PC-3 (cell line): ENCODE data around the gene BCAS2. TPM values are rescaled to one million over a fixed set of nuclear protein-coding genes. Genes with fewer than 3 reads are reported as not detected.

Experiments used
- ATAC-seq: fragments of 200-7000 bp; cut with Tn5 transposase; 2 replicates; pipeline ENCODE4 v1.9.1; 2020; ENCODE audit warnings: mild to moderate bottlenecking, moderate library complexity
- BruUV-seq: library from RNA; stranded (reverse); fragments of 400-500 nt; replicated peaks from 2 replicates; lab custom pipeline; 2021; lab: Mats Ljungman, UMichigan
- CTCF ChIA-PET: fragments of 300-600 bp; sonication (Branson Sonifier 250); formaldehyde crosslinking; loops from one replicate; lab custom pipeline; 2022; ENCODE audit warnings: antibody characterized with exemption; lab: Charles Lee
- POLR2A ChIA-PET: fragments of 300-600 bp; sonication (Branson Sonifier 250); formaldehyde crosslinking; loops from one replicate; lab custom pipeline; 2022; ENCODE audit warnings: antibody characterized with exemption; ENCODE audit not compliant: unreplicated experiment; lab: Charles Lee
- DNase-seq: peaks from one replicate; pipeline ENCODE4 v3.0.0-alpha.2; 2015
- H2AFZ ChIP-seq: fragments of 300-600 bp; sonication (generic); 2 replicates; pipeline ENCODE4 v1.6.0; 2016; ENCODE audit warnings: antibody characterized with exemption, low read length
- H3F3A ChIP-seq: fragments of 300-600 bp; sonication (generic); one replicate; pipeline ENCODE4 v1.6.0; 2017; ENCODE audit warnings: antibody characterized with exemption, low read length, control low read depth, mild to moderate bottlenecking; ENCODE audit not compliant: unreplicated experiment
- H3K27ac ChIP-seq: fragments of 300-600 bp; sonication (generic); 2 replicates; pipeline ENCODE4 v1.5.1; 2016; ENCODE audit warnings: mild to moderate bottlenecking, low read length
- H3K27me3 ChIP-seq: fragments of 300-600 bp; sonication (generic); 2 replicates; pipeline ENCODE4 v1.6.1; 2016; ENCODE audit warnings: low read length, mixed read lengths
- H3K36me3 ChIP-seq: fragments of 300-600 bp; sonication (generic); 2 replicates; pipeline ENCODE4 v1.6.1; 2016; ENCODE audit warnings: low read depth, mixed run types, low read length, mixed read lengths
- H3K4me1 ChIP-seq: fragments of 300-600 bp; sonication (generic); 2 replicates; pipeline ENCODE4 v1.5.1; 2016; ENCODE audit warnings: low read length; ENCODE audit not compliant: insufficient read depth
- H3K4me2 ChIP-seq: fragments of 300-600 bp; sonication (generic); 2 replicates; pipeline ENCODE4 v1.6.0; 2016; ENCODE audit warnings: low read length
- H3K4me3 ChIP-seq: fragments of 300-600 bp; sonication (generic); 2 replicates; pipeline ENCODE4 v1.5.1; 2016; ENCODE audit warnings: mild to moderate bottlenecking, low read length, mixed read lengths
- H3K79me2 ChIP-seq: fragments of 300-600 bp; sonication (generic); 2 replicates; pipeline ENCODE4 v1.6.1; 2017; ENCODE audit warnings: low read length, mixed read lengths
- H3K9ac ChIP-seq: fragments of 300-600 bp; sonication (generic); 2 replicates; pipeline ENCODE4 v1.6.0; 2016; ENCODE audit warnings: mild to moderate bottlenecking, low read length
- H3K9me2 ChIP-seq: fragments of 300-600 bp; sonication (generic); replicated peaks from 2 replicates; pipeline ENCODE4 v1.6.1; 2016; ENCODE audit warnings: mixed run types, low read length, mixed read lengths
- H3K9me3 ChIP-seq: fragments of 300-600 bp; sonication (generic); 2 replicates; pipeline ENCODE4 v1.6.1; 2016; ENCODE audit warnings: low read length, mixed read lengths
- H4K20me1 ChIP-seq: fragments of 300-600 bp; sonication (generic); 2 replicates; pipeline ENCODE4 v1.6.1; 2016; ENCODE audit warnings: low read length, mixed read lengths
- CTCF ChIP-seq: fragments of 300-600 bp; sonication (generic); conservative IDR thresholded peaks from 2 replicates; pipeline ENCODE4 v1.5.1; 2017; ENCODE audit warnings: antibody characterized with exemption, low read depth, mild to moderate bottlenecking, low read length
- EZH2 ChIP-seq: fragments of 300-600 bp; sonication (generic); IDR thresholded peaks from one replicate; pipeline ENCODE4 v1.6.1; 2017; ENCODE audit warnings: antibody characterized with exemption, mild to moderate bottlenecking, low read length; ENCODE audit not compliant: unreplicated experiment
- EZH2phosphoT487 ChIP-seq: fragments of 300-600 bp; sonication (generic); IDR thresholded peaks from 2 replicates; pipeline ENCODE4 v1.6.1; 2018; ENCODE audit warnings: mild to moderate bottlenecking, antibody characterized with exemption, low read length, borderline replicate concordance
- intact Hi-C: fragments of 100-400 bp; cut with micrococcal nuclease; formaldehyde crosslinking; loops from 2 replicates; pipeline ENCODE4 v1.9.0; 2023
- total RNA-seq: library from RNA; depleted of rRNA; stranded (reverse); fragments of >200 nt; gene quantifications from 2 replicates; pipeline ENCODE4 v1.2.3, GENCODE V29; 2014

BCAS2 gene
- total RNA-seq, 1 experiment from 2014 or later: 70.1 TPM

- no peak overlapping the region for H3K4me3 ChIP-seq
- H3K9me3 ChIP-seq: no peaks in the 10 kb centered on the region
- TF ChIP-seq CTCF (no peak), EZH2 (no peak)
- ChIA-PET POLR2A (no interaction called here), CTCF (no interaction called here)
- no peaks in the 10 kb centered on the region for H4K20me1 ChIP-seq
- intact Hi-C loops: loop anchor here (5.0 kb wide), 1 partner anchor 39 kb away; no protein-coding TSS in a partner anchor
- no peaks in the 10 kb centered on the region for H3K4me1 ChIP-seq
- BruUV-seq: no TSS peak
- no peaks in the 10 kb centered on the region for H3K79me2 ChIP-seq
- no peak overlapping the region for H3K9ac ChIP-seq
- H2AFZ ChIP-seq: no peak overlapping the region
- H3K27ac ChIP-seq: no peak overlapping the region
- H3K27me3 ChIP-seq: no peaks in the 10 kb centered on the region
- no peaks in the 10 kb centered on the region for H3K36me3 ChIP-seq
- H3F3A ChIP-seq: no peaks in the 10 kb centered on the region
- DNase-seq (no peak), ATAC-seq (no peak)
- H3K9me2 ChIP-seq: no peaks in the 10 kb centered on the region
- no peak overlapping the region for H3K4me2 ChIP-seq
These were observed 41.9 kb upstream of the BCAS2 start for GRCh38 chr1:114623364-114623763.

GRCh38 chr1:114620419-114620818 is 39.0 kb upstream of the BCAS2 start:
- Histone ChIP-seq H3K9me2 (no peaks in the 10 kb centered on the region), H3K4me2 (no peak overlapping the region), H3K79me2 (no peaks in the 10 kb centered on the region), H3K4me1 (no peaks in the 10 kb centered on the region), H4K20me1 (no peaks in the 10 kb centered on the region), H2AFZ (no peak overlapping the region), H3K4me3 (no peak overlapping the region), H3K27me3 (no peaks in the 10 kb centered on the region), H3K36me3 (no peaks in the 10 kb centered on the region), H3F3A (no peaks in the 10 kb centered on the region), H3K9ac (no peak overlapping the region), H3K27ac (no peak overlapping the region), H3K9me3 (no peaks in the 10 kb centered on the region)
- DNase-seq: no peak
- TF ChIP-seq CTCF: peak; percentile 29; the same call in 1 of the 2 replicates
- TF ChIP-seq EZH2: no peak
- CTCF ChIA-PET: interaction anchor here (0.6 kb wide), 1 partner anchor 1213 kb away, joined by 4 read pairs; no protein-coding TSS in a partner anchor
- POLR2A ChIA-PET: interaction anchor here (0.5 kb wide), 1 partner anchor 64 kb away, joined by 4 read pairs; no protein-coding TSS in a partner anchor
- intact Hi-C loops: loop anchor here (5.0 kb wide), 1 partner anchor 42 kb away; no protein-coding TSS in a partner anchor
- BruUV-seq: no TSS peak
- no peak for ATAC-seq

- no peaks in the 10 kb centered on the region for H4K20me1 ChIP-seq
- H3K4me3 ChIP-seq: no peak overlapping the region
- DNase-seq (no peak), ATAC-seq (no peak)
- intact Hi-C loops: no loop called here
- no peaks in the 10 kb centered on the region for H3K27me3 ChIP-seq
- no peak overlapping the region for H3K27ac ChIP-seq
- H3K4me2 ChIP-seq: no peak overlapping the region
- no TSS peak for BruUV-seq
- no peaks in the 10 kb centered on the region for H3K9me3 ChIP-seq
- H2AFZ ChIP-seq: no peak overlapping the region
- H3F3A ChIP-seq: no peaks in the 10 kb centered on the region
- H3K4me1 ChIP-seq: no peaks in the 10 kb centered on the region
- no peak overlapping the region for H3K9ac ChIP-seq
- ChIA-PET CTCF (no interaction called here), POLR2A (no interaction called here)
- H3K9me2 ChIP-seq: no peaks in the 10 kb centered on the region
- no peaks in the 10 kb centered on the region for H3K36me3 ChIP-seq
- H3K79me2 ChIP-seq: no peaks in the 10 kb centered on the region
- TF ChIP-seq EZH2 (no peak), CTCF (no peak), EZH2phosphoT487 (no peak)
These were observed 37.2 kb upstream of the BCAS2 start for GRCh38 chr1:114618606-114619005.
